Stimulated activated naive CD8-positive, alpha-beta T cell treated with anti-CD3 and anti-CD28 coated beads, Interleukin-15, Interleukin-2, amounts not matched to agents 100 ng/mL and 50 ng/mL, for 24 hours (primary cell): Measurements from ENCODE around the gene TCEAL8.
A peak's percentile ranks its signal among the peaks of the same experiment; 100 is the strongest.
"Not testable (repeated sequence)": the region's sequence is repeated elsewhere in the genome, so short reads cannot be mapped to it uniquely, and the experiment has no call there.

Experiments used
- H3K27ac Mint-ChIP-seq: one replicate; pipeline ENCODE4 v1.8.0; 2021; ENCODE audit warnings: mild to moderate bottlenecking, mixed read lengths
- H3K27me3 Mint-ChIP-seq: one replicate; pipeline ENCODE4 v1.8.0; 2021; ENCODE audit warnings: mixed read lengths
- H3K36me3 Mint-ChIP-seq: one replicate; pipeline ENCODE4 v1.8.0; 2021; ENCODE audit warnings: low read depth, mixed read lengths
- H3K4me1 Mint-ChIP-seq: one replicate; pipeline ENCODE4 v1.8.0; 2021; ENCODE audit warnings: low read depth, mixed read lengths
- H3K4me3 Mint-ChIP-seq: one replicate; pipeline ENCODE4 v1.8.0; 2021; ENCODE audit warnings: mild to moderate bottlenecking, mixed read lengths
- H3K9me3 Mint-ChIP-seq: one replicate; pipeline ENCODE4 v1.8.0; 2021; ENCODE audit warnings: mixed read lengths

Gene TCEAL8

GRCh38 chrX:103236296-103236695, 18.7 kb downstream of the TCEAL8 start:
- no peak overlapping the region for H3K27ac Mint-ChIP-seq
- H3K4me3 Mint-ChIP-seq, result no peak overlapping the region
- no peaks in the 10 kb centered on the region for H3K9me3 Mint-ChIP-seq
- no peaks in the 10 kb centered on the region for H3K36me3 Mint-ChIP-seq
- no peaks in the 10 kb centered on the region for H3K27me3 Mint-ChIP-seq
- no peaks in the 10 kb centered on the region for H3K4me1 Mint-ChIP-seq

DNA sequence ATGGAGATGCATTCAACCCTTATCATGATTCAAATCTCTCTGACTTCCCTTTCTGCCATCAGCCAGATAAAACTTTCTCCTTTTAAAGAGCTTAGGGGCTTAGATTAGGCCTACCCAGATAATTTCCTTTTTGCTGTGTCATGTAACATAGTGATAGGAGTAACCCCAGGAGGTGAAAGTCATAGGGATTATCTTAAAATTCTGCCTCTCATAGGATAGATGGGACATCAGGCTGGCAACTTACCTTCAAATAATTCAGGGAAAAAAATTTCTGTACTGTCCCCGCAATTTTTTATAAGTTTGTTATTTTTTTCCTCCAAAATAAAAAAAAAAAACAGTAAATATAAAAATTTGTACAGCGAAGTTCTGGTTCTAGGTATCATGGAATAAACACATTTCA, 19.3 kb downstream of the TCEAL8 start:
- H3K4me3 Mint-ChIP-seq, H3K9me3 Mint-ChIP-seq, H3K36me3 Mint-ChIP-seq, H3K27me3 Mint-ChIP-seq, H3K4me1 Mint-ChIP-seq, H3K27ac Mint-ChIP-seq: not testable (repeated sequence)

DNA sequence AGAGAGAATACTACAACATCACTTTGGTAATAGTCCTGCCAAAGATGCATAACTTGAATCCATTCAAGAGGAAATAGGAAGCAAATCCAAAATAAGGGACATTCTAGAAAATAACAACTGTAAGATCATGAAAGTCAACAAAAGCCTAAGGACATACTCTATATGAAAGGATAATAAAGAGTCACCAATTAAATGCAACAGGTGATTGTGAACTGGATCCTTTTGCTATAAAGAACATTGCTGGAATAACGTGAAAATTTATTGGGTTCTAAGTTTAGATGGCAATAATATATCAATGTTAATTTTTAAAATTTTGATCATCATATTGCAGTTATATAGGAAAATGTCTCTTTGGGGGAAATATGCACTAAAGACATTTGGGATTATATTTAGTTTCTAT, 20.1 kb downstream of the TCEAL8 start:
- Mint-ChIP-seq H3K36me3 (no peaks in the 10 kb centered on the region), H3K27me3 (no peaks in the 10 kb centered on the region), H3K4me3 (no peak overlapping the region), H3K4me1 (no peaks in the 10 kb centered on the region), H3K9me3 (no peaks in the 10 kb centered on the region), H3K27ac (no peak overlapping the region)

- H3K36me3 Mint-ChIP-seq, result no peaks in the 10 kb centered on the region
- no peaks in the 10 kb centered on the region for H3K4me1 Mint-ChIP-seq
- no peak overlapping the region for H3K27ac Mint-ChIP-seq
- H3K9me3 Mint-ChIP-seq, result no peaks in the 10 kb centered on the region
- no peaks in the 10 kb centered on the region for H3K27me3 Mint-ChIP-seq
- no peak overlapping the region for H3K4me3 Mint-ChIP-seq
These were observed 21.7 kb downstream of the TCEAL8 start for GRCh38 chrX:103233263-103233662.

DNA sequence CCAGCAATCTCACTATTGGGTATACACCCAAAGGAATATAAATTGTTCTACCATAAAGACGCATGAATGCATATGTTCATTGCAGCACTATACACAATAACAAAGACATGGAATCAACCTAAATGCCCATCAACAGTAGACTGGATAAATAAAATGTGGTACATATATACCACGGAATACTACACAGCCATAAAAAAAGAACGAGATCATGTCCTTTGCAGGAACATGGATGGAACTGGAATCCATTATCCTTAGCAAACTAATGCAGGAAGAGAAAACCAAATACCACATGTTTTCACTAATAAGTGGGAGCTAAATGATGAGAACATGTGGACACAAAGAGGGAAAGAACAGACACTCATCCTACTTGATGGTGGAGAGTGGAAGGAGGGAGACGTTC, 29.0 kb downstream of the TCEAL8 start:
- not testable (repeated sequence) for H3K27ac Mint-ChIP-seq, H3K4me3 Mint-ChIP-seq, H3K36me3 Mint-ChIP-seq, H3K4me1 Mint-ChIP-seq, H3K9me3 Mint-ChIP-seq
- H3K27me3 Mint-ChIP-seq, result peaks cover 14% of the 10 kb centered on the region

DNA sequence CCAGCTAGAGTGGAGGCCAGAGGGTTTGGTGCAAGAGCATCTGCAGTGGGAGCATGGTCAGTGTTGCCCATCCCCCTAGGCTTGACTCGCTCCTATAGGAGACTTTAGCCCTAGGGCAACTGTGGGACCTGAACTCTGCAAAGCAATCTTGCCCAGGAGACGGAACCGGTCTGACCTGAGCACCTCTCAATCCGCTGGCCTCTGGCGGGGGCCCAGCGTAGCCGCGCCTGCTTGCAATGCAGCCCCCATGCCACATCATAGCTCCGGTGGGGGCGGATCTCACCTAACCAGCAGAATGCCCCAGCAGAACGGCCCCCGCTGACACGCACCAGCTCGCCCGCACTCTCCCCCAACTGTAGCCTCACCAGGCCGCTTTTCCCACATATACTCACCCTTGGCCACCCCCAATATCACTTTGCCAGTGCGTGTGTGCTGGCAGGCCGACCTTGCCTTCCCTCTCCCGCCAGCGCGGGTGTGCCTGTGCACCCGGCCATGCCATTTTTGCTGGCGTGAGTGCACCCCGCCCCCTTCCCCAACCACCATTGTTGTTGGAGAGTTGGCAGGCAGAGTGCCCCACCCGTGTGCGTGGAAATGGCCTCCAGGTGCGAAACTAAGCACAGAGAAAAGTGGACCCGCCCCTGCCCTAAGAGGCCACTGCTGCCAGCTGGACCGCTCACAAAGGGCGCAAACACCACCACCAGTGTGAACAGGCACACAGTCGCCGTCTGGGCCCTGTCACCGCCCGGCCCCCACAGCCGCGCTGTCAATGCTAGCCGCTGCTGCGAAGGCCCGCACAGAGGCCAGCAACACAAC, 34.2 kb downstream of the TCEAL8 start:
- no peaks in the 10 kb centered on the region for H3K9me3 Mint-ChIP-seq
- no peak overlapping the region for H3K27ac Mint-ChIP-seq
- no peaks in the 10 kb centered on the region for H3K36me3 Mint-ChIP-seq
- H3K27me3 Mint-ChIP-seq, result peaks cover 14% of the 10 kb centered on the region
- peaks cover 16% of the 10 kb centered on the region for H3K4me1 Mint-ChIP-seq
- no peak overlapping the region for H3K4me3 Mint-ChIP-seq

DNA sequence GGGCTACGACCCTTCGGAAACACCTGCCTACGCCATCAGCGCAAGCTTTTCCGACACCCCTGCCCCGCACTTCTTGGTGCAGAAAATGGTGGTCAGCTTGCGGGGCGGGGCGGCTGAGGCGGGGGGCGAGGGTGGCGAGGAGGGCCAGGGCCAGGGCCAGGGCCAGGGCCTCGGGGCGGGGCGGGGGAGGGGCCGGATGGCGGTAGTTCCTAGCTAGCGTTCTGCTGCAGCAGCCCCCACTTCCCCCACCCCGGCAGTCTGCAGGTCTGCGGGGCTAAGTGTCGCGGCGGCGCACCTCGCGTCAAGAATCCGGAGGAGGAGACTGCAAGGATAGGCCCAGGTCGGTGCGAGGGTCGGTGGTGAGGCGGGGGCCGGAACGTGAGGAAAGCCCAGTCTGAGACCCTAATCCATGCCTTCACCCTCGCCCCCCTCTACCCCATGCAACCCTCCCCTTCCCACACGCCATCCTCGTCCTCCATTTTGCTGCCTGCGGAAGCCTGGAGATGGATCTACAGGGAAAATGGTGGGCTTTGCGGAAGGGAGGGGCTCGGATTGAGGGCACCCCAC, 39.4 kb downstream of the TCEAL8 start:
- no peaks in the 10 kb centered on the region for H3K36me3 Mint-ChIP-seq
- peak overlapping the region; percentile 65 for H3K27ac Mint-ChIP-seq
- H3K4me3 Mint-ChIP-seq, result peak overlapping the region; percentile 79
- no peaks in the 10 kb centered on the region for H3K9me3 Mint-ChIP-seq
- no peaks in the 10 kb centered on the region for H3K27me3 Mint-ChIP-seq
- peaks cover 20% of the 10 kb centered on the region for H3K4me1 Mint-ChIP-seq

- H3K27me3 Mint-ChIP-seq, result no peaks in the 10 kb centered on the region
- peak within 1 kb of the TSS; percentile 67 for H3K27ac Mint-ChIP-seq
- no peaks in the 10 kb centered on the region for H3K36me3 Mint-ChIP-seq
- no peaks in the 10 kb centered on the region for H3K9me3 Mint-ChIP-seq
- H3K4me3 Mint-ChIP-seq, result peak within 1 kb of the TSS; percentile 79
- peaks cover 20% of the 10 kb centered on the region for H3K4me1 Mint-ChIP-seq
These were observed 40.0 kb downstream of the TCEAL8 start, which contains the start of gene BEX4 for GRCh38 chrX:103214870-103215424. Gene BEX4, plus strand, starts transcription at chrX:103215108. Its CDS starts 1,046 bp downstream, at chrX:103216154.

DNA sequence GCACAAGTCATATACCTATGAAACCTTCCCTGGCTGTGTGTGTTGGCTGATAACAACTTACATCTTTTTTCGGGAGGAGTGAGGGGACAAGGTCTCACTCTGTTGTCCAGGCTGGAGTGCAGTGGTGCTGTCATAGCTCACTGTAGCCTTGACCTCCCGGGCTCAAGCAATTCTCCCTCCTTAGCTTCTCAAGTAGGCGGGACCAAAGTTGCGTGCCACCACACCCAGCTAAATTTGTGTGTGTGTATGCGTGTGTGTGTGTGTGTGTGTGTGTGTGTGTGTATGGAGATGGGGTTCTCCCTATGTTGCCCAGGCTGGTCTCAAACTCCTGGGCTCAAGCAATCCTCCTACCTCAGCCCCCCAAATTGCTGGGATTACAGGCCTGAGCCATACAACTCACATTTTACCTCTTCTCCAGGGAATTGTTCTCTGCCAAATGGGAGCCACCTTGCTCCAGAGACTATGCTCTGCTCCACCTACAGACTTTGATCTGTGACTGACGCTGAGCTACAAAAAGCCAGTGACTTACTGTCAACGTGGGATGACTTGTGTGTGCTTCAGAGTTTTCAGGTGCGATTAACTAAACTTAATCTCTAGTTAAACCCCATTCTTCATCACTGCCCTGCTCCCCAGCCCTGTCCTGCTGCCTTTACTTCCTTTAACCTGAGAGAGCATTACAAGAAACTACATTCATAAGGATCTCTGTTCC, 42.1 kb downstream of the TCEAL8 start:
- H3K4me3 Mint-ChIP-seq, result no peak overlapping the region
- H3K36me3 Mint-ChIP-seq, result no peaks in the 10 kb centered on the region
- H3K27me3 Mint-ChIP-seq, result no peaks in the 10 kb centered on the region
- H3K9me3 Mint-ChIP-seq, result no peaks in the 10 kb centered on the region
- H3K4me1 Mint-ChIP-seq, result peaks cover 20% of the 10 kb centered on the region
- H3K27ac Mint-ChIP-seq, result no peak overlapping the region

DNA sequence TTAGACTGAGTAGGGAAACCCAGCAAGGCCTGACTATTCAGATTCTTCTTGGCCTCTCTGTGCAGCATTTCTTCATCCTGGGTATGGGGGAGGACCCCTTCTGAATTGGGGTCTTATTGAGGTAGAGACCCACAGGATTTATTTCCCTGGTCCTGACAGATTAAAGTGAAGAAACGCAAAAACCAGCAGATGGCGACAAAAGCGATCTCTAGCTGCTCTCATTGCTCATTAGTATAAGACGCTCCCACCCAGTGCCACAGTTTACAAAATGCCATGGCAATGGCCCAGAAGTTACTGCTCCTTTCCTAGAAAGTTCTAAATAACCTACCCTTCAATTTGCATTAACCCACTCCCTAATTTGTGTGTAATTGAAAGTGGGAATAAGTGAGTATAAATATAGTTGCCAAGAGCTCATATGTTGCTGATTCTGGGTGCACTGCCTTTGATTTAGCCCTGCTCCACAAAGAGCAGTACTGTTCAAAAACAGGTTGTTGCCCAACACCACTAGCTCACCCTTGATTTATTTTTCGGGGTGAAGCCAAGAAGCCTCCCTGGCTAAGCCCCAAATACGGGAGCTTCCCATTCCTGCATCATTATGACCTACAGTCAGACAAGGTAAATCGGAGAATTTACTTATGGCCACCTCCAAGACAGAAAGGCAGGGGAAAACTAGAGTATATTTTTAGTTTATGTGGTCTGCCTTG, 43.8 kb downstream of the TCEAL8 start:
- no peaks in the 10 kb centered on the region for H3K27me3 Mint-ChIP-seq
- no peaks in the 10 kb centered on the region for H3K9me3 Mint-ChIP-seq
- H3K27ac Mint-ChIP-seq, result no peak overlapping the region
- no peaks in the 10 kb centered on the region for H3K36me3 Mint-ChIP-seq
- no peak overlapping the region for H3K4me3 Mint-ChIP-seq
- peaks cover 8% of the 10 kb centered on the region for H3K4me1 Mint-ChIP-seq

DNA sequence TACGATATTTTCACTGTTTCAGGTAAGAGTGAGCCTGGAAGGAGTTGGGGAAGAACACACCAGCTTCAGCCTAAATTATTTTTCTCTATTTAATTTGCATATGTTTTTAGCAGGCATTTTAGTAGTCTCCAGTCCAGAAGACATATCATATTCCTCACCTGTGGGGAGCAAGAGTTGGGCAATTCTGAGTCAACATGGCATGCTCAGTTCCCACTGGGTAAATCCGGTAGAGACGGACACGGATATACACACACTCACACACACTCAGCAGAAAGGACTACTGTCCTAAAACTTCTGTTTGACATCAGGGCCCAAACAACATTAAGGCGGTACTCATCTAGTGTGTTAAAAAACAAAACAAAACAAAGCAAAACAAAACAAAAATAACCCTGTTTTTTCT, 44.9 kb downstream of the TCEAL8 start:
- Mint-ChIP-seq H3K9me3 (no peaks in the 10 kb centered on the region), H3K4me3 (no peak overlapping the region), H3K27ac (no peak overlapping the region), H3K36me3 (no peaks in the 10 kb centered on the region), H3K27me3 (no peaks in the 10 kb centered on the region), H3K4me1 (peaks cover 4% of the 10 kb centered on the region)
